ENCODE results near the gene KYAT1. TPM values are rescaled to one million over a fixed set of nuclear protein-coding genes. Genes with fewer than 3 reads are reported as not detected.

Gene KYAT1
- total RNA-seq, 1 experiment from 2014 or later: 34.1 TPM

- no peak for DNase-seq (ENCODE audit: low spot score)
- POLR2A ChIA-PET: no interaction called here
- no peaks in the 10 kb centered on the region for H3K27me3 Mint-ChIP-seq (ENCODE audit: low read depth)
- no peaks in the 10 kb centered on the region for H3K9me3 Mint-ChIP-seq
- H3K36me3 Mint-ChIP-seq: peaks cover 24% of the 10 kb centered on the region
- H3K27ac Mint-ChIP-seq: no peak overlapping the region
- H3K4me1 Mint-ChIP-seq: peaks cover 46% of the 10 kb centered on the region
- no peak overlapping the region for H3K4me3 Mint-ChIP-seq
- no peak for ATAC-seq
- CTCF ChIA-PET: no interaction called here
- TF ChIP-seq, protein P1, sequence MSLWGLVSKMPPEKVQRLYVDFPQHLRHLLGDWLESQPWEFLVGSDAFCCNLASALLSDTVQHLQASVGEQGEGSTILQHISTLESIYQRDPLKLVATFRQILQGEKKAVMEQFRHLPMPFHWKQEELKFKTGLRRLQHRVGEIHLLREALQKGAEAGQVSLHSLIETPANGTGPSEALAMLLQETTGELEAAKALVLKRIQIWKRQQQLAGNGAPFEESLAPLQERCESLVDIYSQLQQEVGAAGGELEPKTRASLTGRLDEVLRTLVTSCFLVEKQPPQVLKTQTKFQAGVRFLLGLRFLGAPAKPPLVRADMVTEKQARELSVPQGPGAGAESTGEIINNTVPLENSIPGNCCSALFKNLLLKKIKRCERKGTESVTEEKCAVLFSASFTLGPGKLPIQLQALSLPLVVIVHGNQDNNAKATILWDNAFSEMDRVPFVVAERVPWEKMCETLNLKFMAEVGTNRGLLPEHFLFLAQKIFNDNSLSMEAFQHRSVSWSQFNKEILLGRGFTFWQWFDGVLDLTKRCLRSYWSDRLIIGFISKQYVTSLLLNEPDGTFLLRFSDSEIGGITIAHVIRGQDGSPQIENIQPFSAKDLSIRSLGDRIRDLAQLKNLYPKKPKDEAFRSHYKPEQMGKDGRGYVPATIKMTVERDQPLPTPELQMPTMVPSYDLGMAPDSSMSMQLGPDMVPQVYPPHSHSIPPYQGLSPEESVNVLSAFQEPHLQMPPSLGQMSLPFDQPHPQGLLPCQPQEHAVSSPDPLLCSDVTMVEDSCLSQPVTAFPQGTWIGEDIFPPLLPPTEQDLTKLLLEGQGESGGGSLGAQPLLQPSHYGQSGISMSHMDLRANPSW (CRISPR knock-in tag; conservative IDR thresholded peaks at IDR 0.05; ENCODE audit: low read depth): no peak
- TF ChIP-seq, protein P2, sequence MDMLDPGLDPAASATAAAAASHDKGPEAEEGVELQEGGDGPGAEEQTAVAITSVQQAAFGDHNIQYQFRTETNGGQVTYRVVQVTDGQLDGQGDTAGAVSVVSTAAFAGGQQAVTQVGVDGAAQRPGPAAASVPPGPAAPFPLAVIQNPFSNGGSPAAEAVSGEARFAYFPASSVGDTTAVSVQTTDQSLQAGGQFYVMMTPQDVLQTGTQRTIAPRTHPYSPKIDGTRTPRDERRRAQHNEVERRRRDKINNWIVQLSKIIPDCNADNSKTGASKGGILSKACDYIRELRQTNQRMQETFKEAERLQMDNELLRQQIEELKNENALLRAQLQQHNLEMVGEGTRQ (CRISPR knock-in tag; IDR thresholded peaks at IDR 0.05): no peak
- no peak for TF ChIP-seq MXD4 (CRISPR knock-in tag; IDR thresholded peaks at IDR 0.05; ENCODE audit: borderline replicate concordance)
- no peak for TF ChIP-seq TEAD1 (CRISPR knock-in tag; IDR thresholded peaks at IDR 0.05)
- TF ChIP-seq ZNF138 (CRISPR knock-in tag; conservative IDR thresholded peaks at IDR 0.05): no peak
- no peak for TF ChIP-seq AR (CRISPR knock-in tag; IDR thresholded peaks at IDR 0.05)
- TF ChIP-seq, protein P3, sequence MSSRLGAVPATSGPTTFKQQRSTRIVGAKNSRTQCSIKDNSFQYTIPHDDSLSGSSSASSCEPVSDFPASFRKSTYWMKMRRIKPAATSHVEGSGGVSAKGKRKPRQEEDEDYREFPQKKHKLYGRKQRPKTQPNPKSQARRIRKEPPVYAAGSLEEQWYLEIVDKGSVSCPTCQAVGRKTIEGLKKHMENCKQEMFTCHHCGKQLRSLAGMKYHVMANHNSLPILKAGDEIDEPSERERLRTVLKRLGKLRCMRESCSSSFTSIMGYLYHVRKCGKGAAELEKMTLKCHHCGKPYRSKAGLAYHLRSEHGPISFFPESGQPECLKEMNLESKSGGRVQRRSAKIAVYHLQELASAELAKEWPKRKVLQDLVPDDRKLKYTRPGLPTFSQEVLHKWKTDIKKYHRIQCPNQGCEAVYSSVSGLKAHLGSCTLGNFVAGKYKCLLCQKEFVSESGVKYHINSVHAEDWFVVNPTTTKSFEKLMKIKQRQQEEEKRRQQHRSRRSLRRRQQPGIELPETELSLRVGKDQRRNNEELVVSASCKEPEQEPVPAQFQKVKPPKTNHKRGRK (CRISPR knock-in tag; IDR thresholded peaks at IDR 0.05; ENCODE audit: borderline replicate concordance): no peak
- no peak for TF ChIP-seq ATF1 (CRISPR knock-in tag; IDR thresholded peaks at IDR 0.05)
- no peak for TF ChIP-seq EMX1 (CRISPR knock-in tag; IDR thresholded peaks at IDR 0.05)
- no peak for TF ChIP-seq ZNF232 (CRISPR knock-in tag; IDR thresholded peaks at IDR 0.05)
- TF ChIP-seq, protein P4, sequence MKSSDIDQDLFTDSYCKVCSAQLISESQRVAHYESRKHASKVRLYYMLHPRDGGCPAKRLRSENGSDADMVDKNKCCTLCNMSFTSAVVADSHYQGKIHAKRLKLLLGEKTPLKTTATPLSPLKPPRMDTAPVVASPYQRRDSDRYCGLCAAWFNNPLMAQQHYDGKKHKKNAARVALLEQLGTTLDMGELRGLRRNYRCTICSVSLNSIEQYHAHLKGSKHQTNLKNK (CRISPR knock-in tag; IDR thresholded peaks at IDR 0.05): no peak
- no peak for TF ChIP-seq TEAD4 (CRISPR knock-in tag; IDR thresholded peaks at IDR 0.05)
- TF ChIP-seq RELA (CRISPR knock-in tag; IDR thresholded peaks at IDR 0.05; ENCODE audit: borderline replicate concordance): no peak
- TF ChIP-seq SMAD3 (CRISPR knock-in tag; IDR thresholded peaks at IDR 0.05; ENCODE audit: borderline replicate concordance): no peak
- TF ChIP-seq PRRX2 (CRISPR knock-in tag; IDR thresholded peaks at IDR 0.05): no peak
- TF ChIP-seq, protein P5, sequence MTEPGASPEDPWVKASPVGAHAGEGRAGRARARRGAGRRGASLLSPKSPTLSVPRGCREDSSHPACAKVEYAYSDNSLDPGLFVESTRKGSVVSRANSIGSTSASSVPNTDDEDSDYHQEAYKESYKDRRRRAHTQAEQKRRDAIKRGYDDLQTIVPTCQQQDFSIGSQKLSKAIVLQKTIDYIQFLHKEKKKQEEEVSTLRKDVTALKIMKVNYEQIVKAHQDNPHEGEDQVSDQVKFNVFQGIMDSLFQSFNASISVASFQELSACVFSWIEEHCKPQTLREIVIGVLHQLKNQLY (CRISPR knock-in tag; IDR thresholded peaks at IDR 0.05): no peak
- TF ChIP-seq SMAD4 (CRISPR knock-in tag; IDR thresholded peaks at IDR 0.05): no peak
Observed at GRCh38 chr9:128892221-128892921, 10.6 kb upstream of the KYAT1 start.
